H9 (cell line): ENCODE data around the gene PCOLCE2. TPM values are rescaled to one million over a fixed set of nuclear protein-coding genes. Genes with fewer than 3 reads are reported as not detected.

Source experiments
- DNase-seq: peaks from one replicate; pipeline ENCODE4 v3.0.0-alpha.2; 2017
- H2AFZ ChIP-seq: one replicate; pipeline ENCODE4 v1.6.1; 2013; ENCODE audit warnings: mild to moderate bottlenecking, low read length, control low read depth, moderate library complexity
- H2AK5ac ChIP-seq: 2 replicates; pipeline ENCODE4 v1.6.1; 2013; ENCODE audit warnings: low read length, control low read depth, mixed read lengths; ENCODE audit not compliant: insufficient read length
- H2BK120ac ChIP-seq: one replicate; pipeline ENCODE4 v1.6.1; 2013; ENCODE audit warnings: low read depth, mild to moderate bottlenecking, low read length, control low read depth, inconsistent platforms; ENCODE audit not compliant: poor library complexity, severe bottlenecking
- H2BK12ac ChIP-seq: 2 replicates; pipeline ENCODE4 v1.6.1; 2013; ENCODE audit warnings: low read length, control low read depth, mixed read lengths, low read depth; ENCODE audit not compliant: insufficient read length
- H2BK15ac ChIP-seq: 2 replicates; pipeline ENCODE4 v1.6.1; 2013; ENCODE audit warnings: low read depth, low read length, control low read depth
- H2BK20ac ChIP-seq: one replicate; pipeline ENCODE4 v1.6.1; 2013; ENCODE audit warnings: low read depth, mild to moderate bottlenecking, low read length, control low read depth, inconsistent platforms; ENCODE audit not compliant: poor library complexity, severe bottlenecking
- H2BK5ac ChIP-seq: 2 replicates; pipeline ENCODE4 v1.6.1; 2013; ENCODE audit warnings: low read length, control low read depth, mixed read lengths; ENCODE audit not compliant: insufficient read length
- H3K14ac ChIP-seq: 2 replicates; pipeline ENCODE4 v1.6.1; 2013; ENCODE audit warnings: low read length, control low read depth; ENCODE audit not compliant: insufficient read depth
- H3K18ac ChIP-seq: 2 replicates; pipeline ENCODE4 v1.6.1; 2013; ENCODE audit warnings: low read depth, mild to moderate bottlenecking, mixed read lengths, low read length, control low read depth; ENCODE audit not compliant: insufficient read length
- H3K23ac ChIP-seq: 2 replicates; pipeline ENCODE4 v1.6.1; 2013; ENCODE audit warnings: low read length, control low read depth, mixed read lengths, low read depth; ENCODE audit not compliant: insufficient read length
- H3K23me2 ChIP-seq: 2 replicates; pipeline ENCODE4 v1.6.1; 2013; ENCODE audit warnings: low read depth, mild to moderate bottlenecking, mixed read lengths, low read length, control low read depth; ENCODE audit not compliant: insufficient read length, poor library complexity, severe bottlenecking
- H3K27ac ChIP-seq: 2 replicates; pipeline ENCODE4 v1.5.1; 2013; ENCODE audit warnings: low read length, control low read depth, mixed read lengths, low read depth; ENCODE audit not compliant: insufficient read length
- H3K27me3 ChIP-seq: 2 replicates; pipeline ENCODE4 v1.6.1; 2013; ENCODE audit warnings: low read length, control low read depth, inconsistent platforms; ENCODE audit not compliant: insufficient read depth
- H3K4ac ChIP-seq: 2 replicates; pipeline ENCODE4 v1.6.1; 2013; ENCODE audit warnings: low read depth, mild to moderate bottlenecking, control low read depth, inconsistent platforms, low read length, moderate library complexity
- H3K4me1 ChIP-seq: 2 replicates; pipeline ENCODE4 v1.6.1; 2013; ENCODE audit warnings: low read length, control low read depth, inconsistent platforms; ENCODE audit not compliant: insufficient read depth
- H3K4me2 ChIP-seq: 2 replicates; pipeline ENCODE4 v1.6.1; 2013; ENCODE audit warnings: low read length, control low read depth, mixed read lengths; ENCODE audit not compliant: insufficient read length, insufficient read depth
- H3K56ac ChIP-seq: 2 replicates; pipeline ENCODE4 v1.6.1; 2013; ENCODE audit warnings: low read depth, mild to moderate bottlenecking, mixed read lengths, low read length, control low read depth; ENCODE audit not compliant: insufficient read length
- H3K79me1 ChIP-seq: 2 replicates; pipeline ENCODE4 v1.6.1; 2013; ENCODE audit warnings: low read depth, mild to moderate bottlenecking, moderate library complexity, low read length, control low read depth, inconsistent platforms; ENCODE audit not compliant: insufficient read depth, poor library complexity, severe bottlenecking
- H3K79me2 ChIP-seq: 2 replicates; pipeline ENCODE4 v1.6.1; 2013; ENCODE audit warnings: low read length, control low read depth, inconsistent platforms; ENCODE audit not compliant: insufficient read depth
- H3K9ac ChIP-seq: 2 replicates; pipeline ENCODE4 v1.6.1; 2013; ENCODE audit warnings: low read length, control low read depth, mixed read lengths; ENCODE audit not compliant: insufficient read length; ENCODE audit errors: extremely low read depth
- H3K9me3 ChIP-seq: one replicate; pipeline ENCODE4 v1.6.1; 2013; ENCODE audit warnings: low read depth, low read length, inconsistent platforms; ENCODE audit not compliant: control insufficient read depth
- H3T11ph ChIP-seq: one replicate; pipeline ENCODE4 v1.6.1; 2013; ENCODE audit warnings: mild to moderate bottlenecking, low read length, control low read depth, inconsistent platforms
- H4K20me1 ChIP-seq: one replicate; pipeline ENCODE4 v1.6.1; 2013; ENCODE audit not compliant: control insufficient read depth, insufficient read length, insufficient read depth
- H4K5ac ChIP-seq: 2 replicates; pipeline ENCODE4 v1.6.1; 2013; ENCODE audit warnings: low read depth, mild to moderate bottlenecking, mixed read lengths, low read length, control low read depth; ENCODE audit not compliant: insufficient read length
- H4K8ac ChIP-seq: replicated peaks from 2 replicates; pipeline ENCODE4 v1.6.1; 2013; ENCODE audit warnings: low read length, control low read depth, mixed read lengths, low read depth; ENCODE audit not compliant: insufficient read length
- H4K91ac ChIP-seq: 2 replicates; pipeline ENCODE4 v1.6.1; 2013; ENCODE audit warnings: low read depth, mild to moderate bottlenecking, moderate library complexity, mixed read lengths, low read length, control low read depth; ENCODE audit not compliant: insufficient read length
- H3K27ac Mint-ChIP-seq, 3 experiments: 2 replicates in 2 of 3; 3 replicates in 1 of 3; pipeline ENCODE4 v1.8.0; 2020 to 2021; ENCODE audit warnings: mixed read lengths in 3 of 3, mild to moderate bottlenecking in 1 of 3, moderate library complexity in 1 of 3
- H3K27me3 Mint-ChIP-seq: 2 replicates; pipeline ENCODE4 v1.8.0; 2021; ENCODE audit warnings: low read depth, mild to moderate bottlenecking, moderate library complexity, mixed read lengths
- H3K36me3 Mint-ChIP-seq, 3 experiments: 2 replicates in 2 of 3; 3 replicates in 1 of 3; pipeline ENCODE4 v1.8.0; 2020 to 2021; ENCODE audit warnings: low read depth in 3 of 3, mixed read lengths in 3 of 3; ENCODE audit not compliant: insufficient read depth in 1 of 3
- H3K4me1 Mint-ChIP-seq, 2 experiments: 2 replicates each; pipeline ENCODE4 v1.8.0; 2020; ENCODE audit warnings: mixed read lengths in 2 of 2
- H3K4me3 Mint-ChIP-seq, 2 experiments: 2 replicates in 1 of 2; 3 replicates in 1 of 2; pipeline ENCODE4 v1.8.0; 2020 to 2021; ENCODE audit warnings: mild to moderate bottlenecking in 2 of 2, mixed read lengths in 2 of 2, moderate library complexity in 1 of 2
- H3K9me3 Mint-ChIP-seq, 2 experiments: 2 replicates in 1 of 2; 3 replicates in 1 of 2; pipeline ENCODE4 v1.8.0; 2020; ENCODE audit warnings: mild to moderate bottlenecking in 2 of 2, mixed read lengths in 2 of 2, moderate library complexity in 1 of 2
- WGBS: extraction: QIAGEN DNeasy Blood & Tissue Kit; methylation state at CpG from one replicate; pipeline ENCODE4 v1.1.7; 2013; ENCODE audit warnings: missing lambda C conversion rate, low lambda C conversion rate, mixed read lengths; ENCODE audit not compliant: insufficient read length; ENCODE audit errors: extremely low coverage; 5-methylcytosine and 5-hydroxymethylcytosine counted together
- total RNA-seq: library from RNA; stranded (reverse); gene quantifications from 2 replicates; pipeline ENCODE4 v1.2.1, GENCODE V29; 2021
- TF ChIP-seq, protein P1 (sequence below): fragments of 200-600 bp; sonication (generic); conservative IDR thresholded peaks from 3 replicates; pipeline ENCODE4 v1.8.0; 2021; ENCODE audit warnings: antibody characterized with exemption, mild to moderate bottlenecking

PCOLCE2 gene
- total RNA-seq, 1 experiment from 2014 or later = 9.2 TPM

GRCh38 chr3:142850395-142851023 lies 38.4 kb downstream of the PCOLCE2 start:
- Histone ChIP-seq H3K4me1 (peaks cover 2% of the 10 kb centered on the region; the same call in 1 of the 2 replicates), H3K23me2 (no peaks in the 10 kb centered on the region), H2BK5ac (no peak overlapping the region), H3K27me3 (no peaks in the 10 kb centered on the region), H3K79me2 (no peaks in the 10 kb centered on the region), H3K23ac (no peak overlapping the region), H3K4me2 (no peak overlapping the region), H3K14ac (no peak overlapping the region), H3K79me1 (no peaks in the 10 kb centered on the region), H2AFZ (no peak overlapping the region), H4K20me1 (no peaks in the 10 kb centered on the region), H3K4ac (no peak overlapping the region), H2BK120ac (no peak overlapping the region), H2BK15ac (no peak overlapping the region), H3K18ac (no peak overlapping the region), H4K91ac (no peak overlapping the region), H3K9ac (no peak overlapping the region), H4K5ac (no peak overlapping the region), H3T11ph (no peak overlapping the region), H3K9me3 (no peaks in the 10 kb centered on the region), H3K27ac (no peak overlapping the region), H2BK12ac (no peak overlapping the region), H4K8ac (no peak overlapping the region), H2AK5ac (no peak overlapping the region), H2BK20ac (no peak overlapping the region), H3K56ac (no peak overlapping the region)
- Mint-ChIP-seq H3K27me3 (peaks cover under 1% of the 10 kb centered on the region; the same call in 1 of the 2 replicates), H3K9me3 (no peaks in the 10 kb centered on the region), H3K4me1 (peaks cover 16% of the 10 kb centered on the region in 2 experiments), H3K27ac (no peak overlapping the region), H3K4me3 (no peak overlapping the region), H3K36me3 (peaks cover 3 to 7% (median 5%) of the 10 kb centered on the region in 3 experiments; a peak in 4 of 7 replicates)
- no peak for DNase-seq
- no CpG with 5 or more reads among the region's 2 CpGs for WGBS
- TF ChIP-seq, protein P1, sequence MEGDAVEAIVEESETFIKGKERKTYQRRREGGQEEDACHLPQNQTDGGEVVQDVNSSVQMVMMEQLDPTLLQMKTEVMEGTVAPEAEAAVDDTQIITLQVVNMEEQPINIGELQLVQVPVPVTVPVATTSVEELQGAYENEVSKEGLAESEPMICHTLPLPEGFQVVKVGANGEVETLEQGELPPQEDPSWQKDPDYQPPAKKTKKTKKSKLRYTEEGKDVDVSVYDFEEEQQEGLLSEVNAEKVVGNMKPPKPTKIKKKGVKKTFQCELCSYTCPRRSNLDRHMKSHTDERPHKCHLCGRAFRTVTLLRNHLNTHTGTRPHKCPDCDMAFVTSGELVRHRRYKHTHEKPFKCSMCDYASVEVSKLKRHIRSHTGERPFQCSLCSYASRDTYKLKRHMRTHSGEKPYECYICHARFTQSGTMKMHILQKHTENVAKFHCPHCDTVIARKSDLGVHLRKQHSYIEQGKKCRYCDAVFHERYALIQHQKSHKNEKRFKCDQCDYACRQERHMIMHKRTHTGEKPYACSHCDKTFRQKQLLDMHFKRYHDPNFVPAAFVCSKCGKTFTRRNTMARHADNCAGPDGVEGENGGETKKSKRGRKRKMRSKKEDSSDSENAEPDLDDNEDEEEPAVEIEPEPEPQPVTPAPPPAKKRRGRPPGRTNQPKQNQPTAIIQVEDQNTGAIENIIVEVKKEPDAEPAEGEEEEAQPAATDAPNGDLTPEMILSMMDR = no peak
